K562 (cell line): ENCODE measurements around the gene RBBP8. TPM values are rescaled to one million over a fixed set of nuclear protein-coding genes. Genes with fewer than 3 reads are reported as not detected.

Experiments used
- ATAC-seq: fragments of 200-7000 bp; cut with Tn5 transposase; 3 replicates; pipeline ENCODE4 v1.9.1; 2020; ENCODE audit warnings: moderate library complexity
- BruUV-seq: library from RNA; stranded (reverse); fragments of 400-500 nt; replicated peaks from 2 replicates; lab custom pipeline; 2021; lab: Mats Ljungman, UMichigan
- CTCF ChIA-PET: fragments of 300-600 bp; formaldehyde crosslinking; extraction: SDS; loops from one replicate; lab custom pipeline; 2021; ENCODE audit warnings: low intra/inter-chr PET ratio; lab: Yijun Ruan, JAX
- POLR2A ChIA-PET: fragments of 300-600, 350-650 bp; sonication (Branson Sonifier 250); formaldehyde crosslinking; extraction: SDS; loops from one replicate; lab custom pipeline; 2021; ENCODE audit warnings: antibody characterized with exemption, inconsistent platforms; lab: Yijun Ruan, JAX
- DNase-seq, 4 experiments: peaks; one replicate each; pipeline versions ENCODE4 v3.0.0 to v3.0.0-alpha.2; 2011 to 2018; ENCODE audit warnings: low spot score in 3 of 4, mixed read lengths in 3 of 4; ENCODE audit errors: extremely low read depth in 1 of 4
- FAIRE-seq: peaks from 2 replicates; lab custom pipeline; 2011; peaks lifted over from hg19 to GRCh38; lab: Jason Lieb, UNC
- H2AFZ ChIP-seq: 2 replicates; pipeline ENCODE4 v1.6.0; 2011; ENCODE audit warnings: low read depth, low read length, control low read depth, inconsistent platforms
- H3K27ac ChIP-seq: fragments of 200-600 bp; 3 replicates; pipeline ENCODE4 v1.8.0; 2011; ENCODE audit warnings: low read depth, mild to moderate bottlenecking, control low read depth, inconsistent platforms, low read length, moderate library complexity, mixed read lengths; ENCODE audit errors: extremely low read depth
- H3K27me3 ChIP-seq, 2 experiments: fragments of 300-600 bp in 1 of 2; 2 replicates in 1 of 2; 3 replicates in 1 of 2; pipeline versions ENCODE4 v1.6.0 to v1.8.0; 2011; ENCODE audit warnings: inconsistent platforms in 2 of 2, low read length in 2 of 2, mild to moderate bottlenecking in 1 of 2, mixed read lengths in 1 of 2, moderate library complexity in 1 of 2; ENCODE audit not compliant: control insufficient read depth in 2 of 2, insufficient read depth in 2 of 2
- H3K36me3 ChIP-seq: fragments of 300-600 bp; 3 replicates; pipeline ENCODE4 v1.8.0; 2011; ENCODE audit warnings: mild to moderate bottlenecking, low read length, inconsistent platforms; ENCODE audit not compliant: control insufficient read depth, insufficient read depth
- H3K4me1 ChIP-seq, 2 experiments: fragments of 200-600 bp in 1 of 2; replicated peaks in 1 of 2; 2 replicates in 1 of 2; 3 replicates in 1 of 2; pipeline versions ENCODE4 v1.5.1 to v1.8.0; 2011; ENCODE audit warnings: inconsistent platforms in 2 of 2, low read length in 2 of 2, mild to moderate bottlenecking in 1 of 2, mixed read lengths in 1 of 2, moderate library complexity in 1 of 2; ENCODE audit not compliant: control insufficient read depth in 2 of 2, insufficient read depth in 2 of 2
- H3K4me2 ChIP-seq: 2 replicates; pipeline ENCODE4 v1.6.1; 2011; ENCODE audit warnings: low read length, control low read depth, inconsistent platforms, mixed read lengths; ENCODE audit not compliant: insufficient read depth
- H3K4me3 ChIP-seq: fragments of 200-600 bp; sonication (generic), shearing (Covaris generic); 2 replicates; pipeline ENCODE4 v1.5.1; 2016; ENCODE audit warnings: control low read depth, inconsistent platforms
- H3K79me2 ChIP-seq: fragments of 200-600 bp; 3 replicates; pipeline ENCODE4 v1.8.0; 2011; ENCODE audit warnings: low read length, inconsistent platforms; ENCODE audit not compliant: control insufficient read depth, insufficient read depth
- H3K9ac ChIP-seq, 2 experiments: 2 replicates each; pipeline versions ENCODE4 v1.6.0 to v1.6.1; 2011; ENCODE audit warnings: low read depth in 2 of 2, low read length in 2 of 2, control low read depth in 1 of 2, inconsistent platforms in 1 of 2, mild to moderate bottlenecking in 1 of 2, mixed read lengths in 1 of 2; ENCODE audit not compliant: insufficient read depth in 1 of 2
- H3K9me1 ChIP-seq: one replicate; pipeline ENCODE4 v1.6.0; 2011; ENCODE audit warnings: inconsistent platforms, mild to moderate bottlenecking, low read length, moderate library complexity; ENCODE audit not compliant: control insufficient read depth, insufficient read depth
- H3K9me3 ChIP-seq: replicated peaks from 2 replicates; pipeline ENCODE4 v1.5.1; 2011; ENCODE audit warnings: low read depth, low read length, inconsistent platforms; ENCODE audit not compliant: control insufficient read depth, insufficient read depth
- H4K20me1 ChIP-seq: replicated peaks from 2 replicates; pipeline ENCODE4 v1.6.1; 2011; ENCODE audit warnings: low read length, inconsistent platforms, mixed read lengths; ENCODE audit not compliant: control insufficient read depth, insufficient read depth
- ELF4 ChIP-seq: fragments of 450-650 bp; formaldehyde crosslinking; IDR thresholded peaks from 2 replicates; pipeline ENCODE4 v1.4.0; 2022; ENCODE audit warnings: missing genetic modification characterization
- ELK1 ChIP-seq: sonication (generic); formaldehyde crosslinking; IDR thresholded peaks from 2 replicates; pipeline ENCODE4 v1.8.1; 2022; ENCODE audit warnings: missing genetic modification reagents
- FUS ChIP-seq: fragments of 200-400 bp; formaldehyde crosslinking; optimal IDR thresholded peaks from 2 replicates; pipeline ENCODE3; 2017; ENCODE audit warnings: low read depth, low read length
- HDAC1 ChIP-seq, 2 experiments: fragments of 450-650 bp; IDR thresholded peaks; 2 replicates each; pipeline ENCODE4 v1.6.1; 2016 to 2017; ENCODE audit warnings: inconsistent platforms in 1 of 2, mild to moderate bottlenecking in 1 of 2, moderate library complexity in 1 of 2
- HDAC3 ChIP-seq: fragments of 450-650 bp; IDR thresholded peaks from 2 replicates; pipeline ENCODE4 v1.6.1; 2018; ENCODE audit warnings: borderline replicate concordance, mild to moderate bottlenecking, moderate library complexity; ENCODE audit not compliant: partially characterized antibody
- HES1 ChIP-seq: fragments of 450-650 bp; IDR thresholded peaks from 2 replicates; pipeline ENCODE4 v1.6.1; 2016; ENCODE audit warnings: low read depth, mild to moderate bottlenecking, moderate library complexity
- HNRNPK ChIP-seq: fragments of 200-400 bp; formaldehyde crosslinking; IDR thresholded peaks from one replicate; pipeline ENCODE4 v1.6.1; 2018; ENCODE audit warnings: mild to moderate bottlenecking, low read depth, low read length; ENCODE audit not compliant: poor library complexity, severe bottlenecking
- KLF13 ChIP-seq: fragments of 450-650 bp; IDR thresholded peaks from 2 replicates; pipeline ENCODE4 v1.6.1; 2016; ENCODE audit warnings: missing genetic modification characterization, low read depth, mild to moderate bottlenecking, missing compliant biosample characterization, moderate library complexity, borderline replicate concordance
- SNRNP70 ChIP-seq: fragments of 200-400 bp; formaldehyde crosslinking; optimal IDR thresholded peaks from 2 replicates; pipeline ENCODE3; 2017; ENCODE audit warnings: low read depth, low read length
- ZFP91 ChIP-seq: sonication (generic); formaldehyde crosslinking; IDR thresholded peaks from 2 replicates; pipeline ENCODE4 v1.8.0; 2022; ENCODE audit warnings: mild to moderate bottlenecking, missing genetic modification reagents
- ZNF518B ChIP-seq: fragments of 250-450 bp; sonication (Bioruptor Pico); IDR thresholded peaks from 2 replicates; pipeline ENCODE4 v1.5.0; 2021; ENCODE audit warnings: mild to moderate bottlenecking, moderate library complexity
- ZNF584 ChIP-seq: fragments of 200-800 bp; sonication (Bioruptor generic); IDR thresholded peaks from 2 replicates; pipeline ENCODE4 v1.6.1; 2016; ENCODE audit warnings: low read depth, mild to moderate bottlenecking, missing genetic modification characterization, missing compliant biosample characterization
- WGBS: fragments of 100-300 bp; shearing (Covaris generic); methylation state at CpG from one replicate; pipeline ENCODE4 v1.1.6; 2016; ENCODE audit warnings: low coverage, mixed read lengths; ENCODE audit not compliant: insufficient coverage; ENCODE audit errors: missing lambda C conversion rate; 5-methylcytosine and 5-hydroxymethylcytosine counted together
- in situ Hi-C: fragments of 300-500 bp; cut with MboI; formaldehyde crosslinking; loops from 4 replicates; pipeline ENCODE4 v1.15.0; 2018; ENCODE audit warnings: inconsistent platforms, mixed read lengths
- intact Hi-C: fragments of 100-400 bp; cut with micrococcal nuclease; formaldehyde crosslinking; loops from 2 replicates; pipeline ENCODE4 v1.14.2; 2022
- polyA plus RNA-seq, 8 experiments: library from polyadenylated mRNA; depleted of rRNA in 4 of 8; stranded (reverse) in 5 of 8; unstranded in 3 of 8; fragments of >200 nt; fragmentation: Nextera tagmentation in 2 of 8; fragmentation: Illumina TruSeq in 1 of 8; extraction: Ambion mirVana in 2 of 8; extraction: Trizol in 1 of 8; gene quantifications; 2 replicates each; pipeline versions ENCODE4 v1.2.1 to v1.2.3, GENCODE V29; 2011 to 2014; ENCODE audit warnings: inconsistent platforms in 1 of 8, missing spikeins in 1 of 8
- total RNA-seq, 7 experiments: library from RNA; depleted of rRNA in 6 of 7; stranded (reverse); fragments of >200 nt in 6 of 7; fragmentation: Illumina TruSeq in 2 of 7; extraction: Trizol in 2 of 7; gene quantifications; 2 replicates each; pipeline versions ENCODE4 v1.2.1 to v1.2.3, GENCODE V29; 2011 to 2021; ENCODE audit warnings: low replicate concordance in 1 of 7
- TF ChIP-seq, protein P1 (sequence below), 3 experiments: fragments of 200-800 bp in 1 of 3; sonication (Bioruptor generic) in 1 of 3; sonication (generic) in 1 of 3; formaldehyde crosslinking in 1 of 3; IDR thresholded peaks; 2 replicates each; pipeline versions ENCODE4 v1.6.1 to v1.8.0; 2016 to 2022; ENCODE audit warnings: mild to moderate bottlenecking in 2 of 3, missing compliant biosample characterization in 2 of 3, missing genetic modification characterization in 2 of 3, missing genetic modification reagents in 1 of 3

Gene RBBP8
- total and polyA plus RNA-seq, 9 of the 15 experiments (the other 6 are each of a cell fraction or from before 2014, with no cell fraction given): 28.4 to 63.1 (median 48.9) TPM

DNA sequence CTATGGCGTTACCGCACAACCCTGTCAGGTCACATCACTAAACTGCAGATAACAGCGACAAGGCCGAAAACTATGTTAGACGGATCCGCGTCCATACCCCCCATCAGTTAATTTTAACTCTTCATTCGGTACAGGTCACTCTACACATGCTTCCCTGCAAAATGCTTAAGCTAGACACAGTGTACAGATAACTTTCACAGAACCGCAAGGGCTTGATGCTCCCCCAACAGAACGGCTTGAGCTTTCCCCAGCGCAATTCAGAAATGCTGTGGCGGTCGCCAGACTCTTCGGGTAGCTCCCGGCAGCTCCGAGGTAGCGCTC lies 283 bp upstream of the RBBP8 start:
- intact Hi-C loops (loop anchor here (5.0 to 10.0 kb wide), 2 partner anchors 39 to 142 kb away; no protein-coding TSS in a partner anchor), in situ Hi-C loops (no loop called here)
- ATAC-seq (peak; percentile 66), FAIRE-seq (peak; percentile 66), DNase-seq (no peak)
- Histone ChIP-seq H3K4me2 (peak overlapping the region; percentile 99), H4K20me1 (no peaks in the 10 kb centered on the region), H3K36me3 (peaks cover 14% of the 10 kb centered on the region; the same call in 2 of the 3 replicates), H3K79me2 (peaks cover 38% of the 10 kb centered on the region), H3K4me3 (peak overlapping the region; percentile 79), H3K9ac (peak overlapping the region; percentile 89 to 96), H2AFZ (peak overlapping the region; percentile 96), H3K4me1 (peaks cover 5 to 16% of the 10 kb centered on the region in 2 experiments; a peak in 3 of 5 replicates), H3K27me3 (no peaks in the 10 kb centered on the region), H3K27ac (peak overlapping the region; percentile 86), H3K9me1 (no peaks in the 10 kb centered on the region), H3K9me3 (no peaks in the 10 kb centered on the region)
- ChIA-PET POLR2A (interaction anchor here (0.8 to 1.5 kb wide), 9 partner anchors 9 to 111 kb away, joined by 3 to 8 read pairs (median 4); no protein-coding TSS in a partner anchor), CTCF (no interaction called here)
- under 1% methylated on average over 16 of the region's 17 CpGs for WGBS
- BruUV-seq: no TSS peak
- TF ChIP-seq HDAC3 (no peak), ELK1 (CRISPR knock-in tag) (no peak), SNRNP70 (no peak), HES1 (no peak), HDAC1 (IDR thresholded peaks at IDR 0.05) (peak in 1 of 2 experiments; percentile 72; a peak in 2 of 4 replicates), ZNF584 (CRISPR knock-in tag) (no peak), KLF13 (no peak), ZFP91 (0 out of 2 replicates have a peak, but pooled peaks have one; percentile 28), HNRNPK (no peak), ELF4 (no peak), ZNF518B (CRISPR knock-in tag) (no peak), FUS (no peak)
- TF ChIP-seq, protein P1, sequence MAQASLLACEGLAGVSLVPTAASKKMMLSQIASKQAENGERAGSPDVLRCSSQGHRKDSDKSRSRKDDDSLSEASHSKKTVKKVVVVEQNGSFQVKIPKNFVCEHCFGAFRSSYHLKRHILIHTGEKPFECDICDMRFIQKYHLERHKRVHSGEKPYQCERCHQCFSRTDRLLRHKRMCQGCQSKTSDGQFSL (CRISPR knock-in tag; IDR thresholded peaks at IDR 0.05): peak; percentile 73
- TF ChIP-seq, protein P1 (tag; IDR thresholded peaks at IDR 0.05): no peak; a peak in 1 of 4 replicates
